OCI-LY3 (cell line): Measurements from ENCODE around the gene KIF5B.

Experiments used
- EZH2phosphoT487 ChIP-seq: fragments of 200-600 bp; shearing (Covaris generic); IDR thresholded peaks from 2 replicates; pipeline ENCODE4 v1.6.1; 2018; ENCODE audit warnings: antibody characterized with exemption, mixed run types, low read depth
- TF ChIP-seq, protein P1 (sequence below): fragments of 200-600, 300-600 bp; sonication (generic); IDR thresholded peaks from 2 replicates; pipeline ENCODE4 v1.5.1; 2014; ENCODE audit warnings: antibody characterized with exemption, low read length, low read depth

GRCh38 chr10:31994926-31995325 lies 61.3 kb downstream of the KIF5B start:
- TF ChIP-seq, protein P1, sequence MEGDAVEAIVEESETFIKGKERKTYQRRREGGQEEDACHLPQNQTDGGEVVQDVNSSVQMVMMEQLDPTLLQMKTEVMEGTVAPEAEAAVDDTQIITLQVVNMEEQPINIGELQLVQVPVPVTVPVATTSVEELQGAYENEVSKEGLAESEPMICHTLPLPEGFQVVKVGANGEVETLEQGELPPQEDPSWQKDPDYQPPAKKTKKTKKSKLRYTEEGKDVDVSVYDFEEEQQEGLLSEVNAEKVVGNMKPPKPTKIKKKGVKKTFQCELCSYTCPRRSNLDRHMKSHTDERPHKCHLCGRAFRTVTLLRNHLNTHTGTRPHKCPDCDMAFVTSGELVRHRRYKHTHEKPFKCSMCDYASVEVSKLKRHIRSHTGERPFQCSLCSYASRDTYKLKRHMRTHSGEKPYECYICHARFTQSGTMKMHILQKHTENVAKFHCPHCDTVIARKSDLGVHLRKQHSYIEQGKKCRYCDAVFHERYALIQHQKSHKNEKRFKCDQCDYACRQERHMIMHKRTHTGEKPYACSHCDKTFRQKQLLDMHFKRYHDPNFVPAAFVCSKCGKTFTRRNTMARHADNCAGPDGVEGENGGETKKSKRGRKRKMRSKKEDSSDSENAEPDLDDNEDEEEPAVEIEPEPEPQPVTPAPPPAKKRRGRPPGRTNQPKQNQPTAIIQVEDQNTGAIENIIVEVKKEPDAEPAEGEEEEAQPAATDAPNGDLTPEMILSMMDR: no peak
- no peak for TF ChIP-seq EZH2phosphoT487
